Measurements from ENCODE around the gene FAR2. TPM values are rescaled to one million over a fixed set of nuclear protein-coding genes. Genes with fewer than 3 reads are reported as not detected.
A peak's percentile ranks its signal among the peaks of the same experiment; 100 is the strongest.

Gene FAR2
- total and polyA plus RNA-seq, 2 experiments from 2014 or later: 2.1 to 3.6 TPM

DNA sequence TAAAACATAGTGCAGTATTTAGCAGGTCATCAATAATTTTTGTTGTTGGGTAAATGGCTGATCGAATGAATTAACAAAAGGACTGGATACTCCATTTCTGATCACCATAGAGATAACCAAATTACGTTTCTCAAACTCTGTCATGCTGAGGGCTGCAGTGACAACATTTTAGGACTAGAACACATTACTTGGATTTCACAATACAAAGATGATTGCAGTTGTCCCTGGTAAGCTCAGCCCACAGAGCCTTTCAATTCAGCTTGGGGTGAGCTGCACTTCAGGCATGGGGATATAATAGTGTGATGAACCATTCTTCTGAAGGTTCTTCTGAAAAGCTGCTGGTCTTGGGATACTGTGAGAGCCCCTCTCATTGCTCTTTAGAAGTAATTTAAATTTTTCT is 74.3 kb downstream of the FAR2 start:
- in situ Hi-C loops (cut with MboI): no loop called here
- H4K20me1 ChIP-seq (ENCODE audit: insufficient read depth): no peaks in the 10 kb centered on the region
- H3K9me3 ChIP-seq (ENCODE audit: low read depth): no peaks in the 10 kb centered on the region
- no peaks in the 10 kb centered on the region for H3F3A ChIP-seq (ENCODE audit: insufficient read depth)
- 56 to 75% methylated on average over 2 of the region's 2 CpGs for WGBS, 2 experiments (ENCODE audit: low coverage in 1 of 2, low lambda C conversion rate in 2 of 2, missing lambda C conversion rate in 2 of 2)
- TF ChIP-seq EZH2phosphoT487 (IDR thresholded peaks at IDR 0.05; ENCODE audit: insufficient read depth, low read depth) (no peak), EZH2 (IDR thresholded peaks at IDR 0.05; ENCODE audit: insufficient read depth, poor library complexity, severe bottlenecking) (no peak)
- DNase-seq: peak; percentile 20
- H3K9me2 ChIP-seq (ENCODE audit: insufficient read depth): no peaks in the 10 kb centered on the region
- H3K4me1 ChIP-seq (ENCODE audit: insufficient read depth): peaks cover 10% of the 10 kb centered on the region
- H2AFZ ChIP-seq: no peak overlapping the region
- H3K27ac ChIP-seq: no peak overlapping the region
- no peak overlapping the region for H3K4me3 ChIP-seq
- no peaks in the 10 kb centered on the region for H3K27me3 ChIP-seq (replicated peaks; ENCODE audit: insufficient read depth)
- H3K4me2 ChIP-seq (ENCODE audit: unreplicated experiment): no peak overlapping the region
- H3K9ac ChIP-seq: no peak overlapping the region
- no peaks in the 10 kb centered on the region for H3K79me2 ChIP-seq (ENCODE audit: insufficient read depth)
- H3K36me3 ChIP-seq (ENCODE audit: low read depth): no peaks in the 10 kb centered on the region

GRCh38 chr12:29223956-29224543 is 75.0 kb downstream of the FAR2 start:
- H3K9me2 ChIP-seq (ENCODE audit: insufficient read depth): no peaks in the 10 kb centered on the region
- H3F3A ChIP-seq (ENCODE audit: insufficient read depth): no peaks in the 10 kb centered on the region
- no peaks in the 10 kb centered on the region for H3K36me3 ChIP-seq (ENCODE audit: low read depth)
- no peak overlapping the region for H3K4me3 ChIP-seq
- H3K9ac ChIP-seq: no peak overlapping the region
- H3K27me3 ChIP-seq (replicated peaks; ENCODE audit: insufficient read depth): no peaks in the 10 kb centered on the region
- no peak overlapping the region for H2AFZ ChIP-seq
- no peaks in the 10 kb centered on the region for H3K9me3 ChIP-seq (ENCODE audit: low read depth)
- peaks cover 10% of the 10 kb centered on the region for H3K4me1 ChIP-seq (ENCODE audit: insufficient read depth)
- TF ChIP-seq EZH2 (IDR thresholded peaks at IDR 0.05; ENCODE audit: insufficient read depth, poor library complexity, severe bottlenecking) (no peak), EZH2phosphoT487 (IDR thresholded peaks at IDR 0.05; ENCODE audit: insufficient read depth, low read depth) (no peak)
- 83 to 89% methylated on average over 2 of the region's 2 CpGs for WGBS, 2 experiments (ENCODE audit: low coverage in 1 of 2, low lambda C conversion rate in 2 of 2, missing lambda C conversion rate in 2 of 2)
- peak; percentile 11 for DNase-seq
- no peak overlapping the region for H3K4me2 ChIP-seq (ENCODE audit: unreplicated experiment)
- in situ Hi-C loops (cut with MboI): no loop called here
- H3K27ac ChIP-seq: no peak overlapping the region
- no peaks in the 10 kb centered on the region for H4K20me1 ChIP-seq (ENCODE audit: insufficient read depth)
- H3K79me2 ChIP-seq (ENCODE audit: insufficient read depth): no peaks in the 10 kb centered on the region

- DNase-seq: no peak
- no peak overlapping the region for H3K4me3 ChIP-seq
- H3K9ac ChIP-seq: no peak overlapping the region
- TF ChIP-seq EZH2 (IDR thresholded peaks at IDR 0.05; ENCODE audit: insufficient read depth, poor library complexity, severe bottlenecking): no peak
- TF ChIP-seq EZH2phosphoT487 (IDR thresholded peaks at IDR 0.05; ENCODE audit: insufficient read depth, low read depth): no peak
- no peaks in the 10 kb centered on the region for H3K27me3 ChIP-seq (replicated peaks; ENCODE audit: insufficient read depth)
- peaks cover 10% of the 10 kb centered on the region for H3K4me1 ChIP-seq (ENCODE audit: insufficient read depth)
- no peak overlapping the region for H3K27ac ChIP-seq
- in situ Hi-C loops (cut with MboI): no loop called here
- H2AFZ ChIP-seq: no peak overlapping the region
- no peaks in the 10 kb centered on the region for H3K79me2 ChIP-seq (ENCODE audit: insufficient read depth)
- H3F3A ChIP-seq (ENCODE audit: insufficient read depth): no peaks in the 10 kb centered on the region
- no peaks in the 10 kb centered on the region for H3K9me3 ChIP-seq (ENCODE audit: low read depth)
- no peaks in the 10 kb centered on the region for H3K36me3 ChIP-seq (ENCODE audit: low read depth)
- no peak overlapping the region for H3K4me2 ChIP-seq (ENCODE audit: unreplicated experiment)
- 58 to 61% methylated on average over 4 of the region's 4 CpGs for WGBS, 2 experiments (ENCODE audit: low coverage in 1 of 2, low lambda C conversion rate in 2 of 2, missing lambda C conversion rate in 2 of 2)
- H3K9me2 ChIP-seq (ENCODE audit: insufficient read depth): no peaks in the 10 kb centered on the region
- H4K20me1 ChIP-seq (ENCODE audit: insufficient read depth): no peaks in the 10 kb centered on the region
These were observed 75.5 kb downstream of the FAR2 start for GRCh38 chr12:29224572-29224971.

- no peak overlapping the region for H3K4me2 ChIP-seq (ENCODE audit: unreplicated experiment)
- no peak for DNase-seq
- WGBS, 2 experiments (ENCODE audit: low coverage in 1 of 2, low lambda C conversion rate in 2 of 2, missing lambda C conversion rate in 2 of 2): 86 to 95% methylated on average over 2 of the region's 2 CpGs
- in situ Hi-C loops (cut with MboI): no loop called here
- peaks cover 10% of the 10 kb centered on the region for H3K4me1 ChIP-seq (ENCODE audit: insufficient read depth)
- no peaks in the 10 kb centered on the region for H3K36me3 ChIP-seq (ENCODE audit: low read depth)
- H2AFZ ChIP-seq: no peak overlapping the region
- H3K27me3 ChIP-seq (replicated peaks; ENCODE audit: insufficient read depth): no peaks in the 10 kb centered on the region
- H3F3A ChIP-seq (ENCODE audit: insufficient read depth): no peaks in the 10 kb centered on the region
- no peak overlapping the region for H3K4me3 ChIP-seq
- no peaks in the 10 kb centered on the region for H3K9me3 ChIP-seq (ENCODE audit: low read depth)
- H3K9me2 ChIP-seq (ENCODE audit: insufficient read depth): no peaks in the 10 kb centered on the region
- no peaks in the 10 kb centered on the region for H3K79me2 ChIP-seq (ENCODE audit: insufficient read depth)
- H3K9ac ChIP-seq: no peak overlapping the region
- H3K27ac ChIP-seq: no peak overlapping the region
- no peak for TF ChIP-seq EZH2phosphoT487 (IDR thresholded peaks at IDR 0.05; ENCODE audit: insufficient read depth, low read depth)
- no peak for TF ChIP-seq EZH2 (IDR thresholded peaks at IDR 0.05; ENCODE audit: insufficient read depth, poor library complexity, severe bottlenecking)
- no peaks in the 10 kb centered on the region for H4K20me1 ChIP-seq (ENCODE audit: insufficient read depth)
These were observed 76.8 kb downstream of the FAR2 start for GRCh38 chr12:29225834-29226233.

- H3K4me1 ChIP-seq (ENCODE audit: insufficient read depth): peaks cover 10% of the 10 kb centered on the region
- no peaks in the 10 kb centered on the region for H3K79me2 ChIP-seq (ENCODE audit: insufficient read depth)
- TF ChIP-seq EZH2phosphoT487 (IDR thresholded peaks at IDR 0.05; ENCODE audit: insufficient read depth, low read depth) (no peak), EZH2 (IDR thresholded peaks at IDR 0.05; ENCODE audit: insufficient read depth, poor library complexity, severe bottlenecking) (no peak)
- no peaks in the 10 kb centered on the region for H4K20me1 ChIP-seq (ENCODE audit: insufficient read depth)
- in situ Hi-C loops (cut with MboI): no loop called here
- H3K9me3 ChIP-seq (ENCODE audit: low read depth): no peaks in the 10 kb centered on the region
- H3K4me3 ChIP-seq: no peak overlapping the region
- H3K27ac ChIP-seq: no peak overlapping the region
- DNase-seq: peak; percentile 62
- H3K27me3 ChIP-seq (replicated peaks; ENCODE audit: insufficient read depth): no peaks in the 10 kb centered on the region
- H3K9ac ChIP-seq: no peak overlapping the region
- H3K9me2 ChIP-seq (ENCODE audit: insufficient read depth): no peaks in the 10 kb centered on the region
- H3K4me2 ChIP-seq (ENCODE audit: unreplicated experiment): peak overlapping the region; percentile 1
- H3F3A ChIP-seq (ENCODE audit: insufficient read depth): no peaks in the 10 kb centered on the region
- no peak overlapping the region for H2AFZ ChIP-seq
- H3K36me3 ChIP-seq (ENCODE audit: low read depth): no peaks in the 10 kb centered on the region
These were observed 77.5 kb downstream of the FAR2 start for GRCh38 chr12:29226616-29227015.
